HEK293T (cell line): ENCODE results near the gene ACTRT2.

Experiments used
- CTCF ChIA-PET: fragments of 350-600 bp; formaldehyde crosslinking; extraction: SDS; loops from one replicate; lab custom pipeline; 2021; ENCODE audit warnings: antibody characterized with exemption, inconsistent platforms; lab: Yijun Ruan, JAX
- POLR2A ChIA-PET: fragments of 350-600 bp; formaldehyde crosslinking; extraction: SDS; loops from one replicate; lab custom pipeline; 2020; ENCODE audit warnings: antibody characterized with exemption, inconsistent platforms; lab: Yijun Ruan, JAX
- DNase-seq: peaks from one replicate; pipeline ENCODE4 v3.0.0; 2012; ENCODE audit warnings: mixed read lengths; ENCODE audit errors: extremely low spot score
- ARNT ChIP-seq: fragments of 450-650 bp; IDR thresholded peaks from 2 replicates; pipeline ENCODE4 v1.6.1; 2017; ENCODE audit warnings: mild to moderate bottlenecking
- BHLHE40 ChIP-seq: fragments of 450-650 bp; IDR thresholded peaks from 2 replicates; pipeline ENCODE4 v1.6.1; 2016; ENCODE audit warnings: mild to moderate bottlenecking, moderate library complexity, borderline replicate concordance
- CTBP1 ChIP-seq: fragments of 450-650 bp; IDR thresholded peaks from 2 replicates; pipeline ENCODE4 v1.6.1; 2016; ENCODE audit warnings: borderline replicate concordance
- ELF4 ChIP-seq: fragments of 450-650 bp; IDR thresholded peaks from 2 replicates; pipeline ENCODE4 v1.6.1; 2017; ENCODE audit warnings: antibody characterized with exemption
- FOXA1 ChIP-seq: fragments of 450-650 bp; IDR thresholded peaks from 2 replicates; pipeline ENCODE4 v1.6.1; 2016; ENCODE audit warnings: mild to moderate bottlenecking
- FOXK2 ChIP-seq: fragments of 450-650 bp; IDR thresholded peaks from 2 replicates; pipeline ENCODE4 v1.6.1; 2016; ENCODE audit warnings: mild to moderate bottlenecking
- FOXM1 ChIP-seq: fragments of 450-650 bp; IDR thresholded peaks from 2 replicates; pipeline ENCODE4 v1.6.1; 2017; ENCODE audit warnings: mild to moderate bottlenecking, borderline replicate concordance
- HDGF ChIP-seq: fragments of 450-650 bp; IDR thresholded peaks from 2 replicates; pipeline ENCODE4 v1.6.1; 2017; ENCODE audit warnings: antibody characterized with exemption, borderline replicate concordance
- L3MBTL2 ChIP-seq: fragments of 450-650 bp; conservative IDR thresholded peaks from 2 replicates; pipeline ENCODE4 v1.6.1; 2016; ENCODE audit warnings: mild to moderate bottlenecking
- LEF1 ChIP-seq: fragments of 450-650 bp; IDR thresholded peaks from 2 replicates; pipeline ENCODE4 v1.6.1; 2017; ENCODE audit warnings: mild to moderate bottlenecking, borderline replicate concordance
- NFRKB ChIP-seq: fragments of 450-650 bp; IDR thresholded peaks from 2 replicates; pipeline ENCODE4 v1.6.1; 2016; ENCODE audit warnings: mild to moderate bottlenecking, moderate library complexity
- SP1 ChIP-seq: fragments of 450-650 bp; IDR thresholded peaks from 2 replicates; pipeline ENCODE4 v1.6.1; 2017
- SUZ12 ChIP-seq: fragments of 450-650 bp; IDR thresholded peaks from 2 replicates; pipeline ENCODE4 v1.6.1; 2016; ENCODE audit warnings: mild to moderate bottlenecking
- TARDBP ChIP-seq: fragments of 450-650 bp; IDR thresholded peaks from 2 replicates; pipeline ENCODE4 v1.6.1; 2016
- ZNF384 ChIP-seq: fragments of 450-650 bp; IDR thresholded peaks from 2 replicates; pipeline ENCODE4 v1.6.1; 2016
- TF ChIP-seq, protein P1 (sequence below): fragments of 450-650 bp; IDR thresholded peaks from 2 replicates; pipeline ENCODE4 v1.6.1; 2016

ACTRT2 gene

DNA sequence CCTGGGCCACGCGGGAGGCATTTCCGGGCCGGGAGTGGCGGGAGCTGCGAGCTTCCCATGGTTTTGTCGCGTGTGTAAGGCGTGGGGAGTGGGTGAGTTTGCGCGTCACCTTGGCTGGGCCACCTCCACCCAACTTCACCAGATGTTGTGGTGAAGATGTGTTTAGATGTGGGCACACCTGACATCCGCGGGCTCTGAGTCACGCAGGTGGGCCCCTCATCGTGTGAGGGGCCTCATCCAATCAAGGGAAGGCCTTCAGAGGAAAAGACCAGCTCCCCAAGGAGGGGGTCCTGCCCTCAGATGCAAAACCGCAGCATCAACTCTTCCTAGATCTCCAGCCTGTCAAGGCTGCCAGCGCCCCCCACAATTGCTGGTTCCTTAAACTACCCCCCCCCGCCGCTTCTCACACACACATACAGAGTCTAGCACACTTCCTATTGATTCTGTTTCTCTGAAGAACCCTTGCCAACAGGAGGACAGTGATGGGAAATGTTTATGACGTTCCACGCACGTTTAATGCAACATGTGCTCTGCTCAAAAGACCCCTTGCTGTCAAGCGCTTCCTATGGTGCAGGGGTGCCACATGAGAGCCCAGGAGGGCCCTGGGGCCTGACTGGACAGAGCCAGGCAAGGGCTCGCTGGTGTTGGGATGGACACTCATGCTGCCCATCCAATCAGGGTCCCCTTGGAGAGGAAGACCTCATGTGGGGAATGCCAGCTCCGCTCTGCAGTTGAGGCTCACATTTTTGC is 11.9 kb downstream of the ACTRT2 start:
- ChIA-PET CTCF (no interaction called here), POLR2A (no interaction called here)
- no peak for DNase-seq
- no peak for TF ChIP-seq FOXK2
- no peak for TF ChIP-seq SUZ12

DNA sequence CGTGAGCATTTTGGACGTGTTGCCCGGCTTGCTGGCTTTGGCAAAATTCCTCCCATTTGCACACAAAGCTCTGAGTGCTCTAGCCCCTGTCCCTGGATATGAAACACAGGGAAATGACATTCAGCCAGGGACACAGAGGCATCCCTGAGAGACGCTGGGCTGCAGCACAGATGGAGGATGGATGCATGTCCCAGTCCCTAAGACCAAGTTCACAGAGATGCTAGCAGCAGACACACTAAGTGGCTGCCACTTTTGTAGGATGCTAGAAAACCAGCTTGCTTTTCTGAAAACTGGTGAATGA is 12.5 kb downstream of the ACTRT2 start:
- TF ChIP-seq BHLHE40 (no peak), FOXA1 (no peak), HDGF (no peak), ELF4 (no peak), TARDBP (no peak), NFRKB (no peak), FOXK2 (no peak), ZNF384 (no peak), ARNT (no peak), SP1 (no peak), SUZ12 (no peak), FOXM1 (no peak)
- TF ChIP-seq, protein P1, sequence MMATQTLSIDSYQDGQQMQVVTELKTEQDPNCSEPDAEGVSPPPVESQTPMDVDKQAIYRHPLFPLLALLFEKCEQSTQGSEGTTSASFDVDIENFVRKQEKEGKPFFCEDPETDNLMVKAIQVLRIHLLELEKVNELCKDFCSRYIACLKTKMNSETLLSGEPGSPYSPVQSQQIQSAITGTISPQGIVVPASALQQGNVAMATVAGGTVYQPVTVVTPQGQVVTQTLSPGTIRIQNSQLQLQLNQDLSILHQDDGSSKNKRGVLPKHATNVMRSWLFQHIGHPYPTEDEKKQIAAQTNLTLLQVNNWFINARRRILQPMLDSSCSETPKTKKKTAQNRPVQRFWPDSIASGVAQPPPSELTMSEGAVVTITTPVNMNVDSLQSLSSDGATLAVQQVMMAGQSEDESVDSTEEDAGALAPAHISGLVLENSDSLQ = no peak
- ChIA-PET CTCF (no interaction called here), POLR2A (no interaction called here)
- no peak for DNase-seq

DNA sequence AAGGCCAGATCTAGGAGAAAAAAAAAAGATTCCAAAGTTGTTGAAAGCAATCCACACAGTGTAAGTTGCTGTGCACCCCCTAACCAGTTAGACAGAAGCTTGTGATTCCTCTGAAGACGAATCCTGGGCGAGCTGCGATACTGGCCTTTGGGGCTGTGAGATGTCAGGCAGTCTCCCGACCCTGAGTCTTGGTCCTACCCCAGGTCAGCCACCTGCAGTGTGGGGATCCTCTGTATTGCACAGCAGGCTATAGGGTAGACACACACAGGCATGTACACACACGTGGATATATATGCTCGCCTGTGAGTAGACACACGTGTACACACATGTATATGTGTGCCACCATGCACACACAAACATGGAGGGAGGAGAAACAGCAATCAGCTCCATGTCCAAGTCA is 12.9 kb downstream of the ACTRT2 start:
- CTCF ChIA-PET = no interaction called here
- POLR2A ChIA-PET = no interaction called here
- TF ChIP-seq, protein P1 = no peak
- no peak for TF ChIP-seq ARNT
- TF ChIP-seq SP1 = no peak
- no peak for TF ChIP-seq FOXA1
- no peak for TF ChIP-seq ELF4
- no peak for TF ChIP-seq L3MBTL2
- no peak for TF ChIP-seq BHLHE40
- no peak for TF ChIP-seq CTBP1
- no peak for TF ChIP-seq FOXK2
- DNase-seq = no peak

DNA sequence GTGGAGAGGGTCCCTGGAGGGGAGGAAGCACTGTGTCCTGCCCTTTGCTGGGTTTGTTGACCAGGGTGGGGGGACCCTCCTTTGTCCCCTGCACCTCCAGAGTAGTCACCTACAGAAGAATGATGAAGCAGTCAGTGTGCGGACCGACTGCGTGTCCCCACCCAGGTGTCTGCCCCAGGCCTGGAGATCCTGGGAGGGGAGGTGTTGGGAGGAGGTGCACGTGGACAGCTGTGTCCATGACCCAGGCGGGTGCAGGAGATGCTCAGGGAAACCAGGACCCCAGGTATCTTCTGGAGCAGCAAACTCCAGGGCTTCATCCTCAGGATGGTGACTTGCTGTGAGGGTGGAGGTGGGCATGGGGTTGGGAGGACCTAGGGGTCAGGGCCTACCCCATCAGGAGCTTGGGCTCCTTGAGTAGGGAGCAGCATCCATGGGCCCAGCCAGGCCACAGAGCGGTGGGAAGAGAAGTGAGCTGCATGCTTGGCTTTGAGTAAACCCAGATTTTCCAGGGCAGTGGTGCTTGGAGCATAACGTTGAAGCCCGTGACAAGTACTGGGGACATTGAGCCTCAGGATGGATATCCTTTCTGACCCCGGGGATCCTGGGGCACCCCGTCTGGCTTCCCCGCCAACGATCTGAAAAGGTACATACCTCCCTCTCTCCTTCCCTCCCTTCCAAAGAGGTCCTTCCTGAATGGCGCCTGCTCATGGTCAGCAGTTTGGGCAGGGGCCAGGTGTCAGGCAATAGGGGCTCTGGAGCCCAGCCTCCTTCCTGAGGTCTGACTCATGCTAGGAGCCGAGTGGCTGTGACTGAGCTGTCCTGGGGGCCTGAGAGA is 13.7 kb downstream of the ACTRT2 start:
- TF ChIP-seq TARDBP = no peak
- TF ChIP-seq NFRKB = no peak
- TF ChIP-seq, protein P1 = no peak
- no peak for TF ChIP-seq SP1
- TF ChIP-seq CTBP1 = no peak
- no peak for TF ChIP-seq ZNF384
- no peak for TF ChIP-seq ARNT
- no peak for TF ChIP-seq L3MBTL2
- no peak for TF ChIP-seq FOXK2
- TF ChIP-seq BHLHE40 = no peak
- TF ChIP-seq LEF1 = no peak
- TF ChIP-seq ELF4 = no peak
- DNase-seq = no peak
- ChIA-PET CTCF (no interaction called here), POLR2A (no interaction called here)

DNA sequence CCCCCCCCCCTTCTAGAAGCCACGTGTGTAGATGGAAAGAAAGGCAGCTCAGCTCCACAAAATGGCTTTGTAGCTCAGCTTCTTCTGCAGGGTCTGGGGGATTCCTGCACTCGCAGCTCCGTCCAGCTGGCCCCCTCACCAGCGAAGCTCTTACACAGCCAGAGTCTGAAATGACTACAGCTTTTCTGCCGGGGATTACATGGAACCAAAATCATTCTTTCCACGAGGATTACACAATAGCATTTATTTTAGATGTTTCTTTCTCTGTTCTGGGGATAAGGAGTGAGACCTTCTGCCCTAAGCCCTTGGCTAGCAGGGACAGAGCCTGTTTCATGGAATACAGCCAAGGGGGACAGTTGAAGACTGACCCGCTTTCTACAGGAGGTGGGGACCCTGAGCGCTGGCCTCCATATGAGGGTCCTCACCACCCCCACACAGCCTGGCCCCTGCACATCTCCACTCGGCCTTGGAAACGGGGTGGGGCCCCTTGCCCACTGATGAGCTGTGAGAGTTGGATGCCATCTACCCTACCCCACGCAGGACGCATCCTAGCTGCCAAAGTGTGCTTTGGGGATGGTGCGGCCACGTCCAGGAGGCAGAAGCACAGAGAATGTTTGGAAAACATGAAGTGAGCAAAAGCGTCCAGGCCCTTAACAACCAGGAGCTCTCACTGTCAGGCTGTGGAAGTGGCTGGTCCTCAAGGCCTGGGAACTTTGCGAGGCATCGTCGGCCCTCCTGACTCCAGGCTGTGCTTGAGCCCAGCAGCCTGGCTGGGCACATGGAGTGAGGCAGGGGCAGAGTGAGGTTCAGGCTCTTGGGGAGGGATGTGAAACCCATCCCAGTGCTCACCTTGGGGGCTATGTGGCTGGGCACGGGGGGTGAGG is 14.5 kb downstream of the ACTRT2 start:
- TF ChIP-seq TARDBP (no peak), FOXK2 (no peak), ZNF384 (no peak), ARNT (no peak), FOXA1 (no peak), ELF4 (no peak)
- TF ChIP-seq, protein P1 = no peak
- ChIA-PET POLR2A (no interaction called here), CTCF (no interaction called here)
- no peak for DNase-seq
